ENCODE data around the gene SLU7. TPM values are rescaled to one million over a fixed set of nuclear protein-coding genes. Genes with fewer than 3 reads are reported as not detected.

Gene SLU7
- total RNA-seq, result 29.3 and 47.0 TPM in 2 replicates

GRCh38 chr5:160418561-160419457 lies at the start of gene SLU7:
Gene SLU7, minus strand, starts transcription at chr5:160419081. Its CDS starts 3,787 bp downstream, at chr5:160415294.

DNA sequence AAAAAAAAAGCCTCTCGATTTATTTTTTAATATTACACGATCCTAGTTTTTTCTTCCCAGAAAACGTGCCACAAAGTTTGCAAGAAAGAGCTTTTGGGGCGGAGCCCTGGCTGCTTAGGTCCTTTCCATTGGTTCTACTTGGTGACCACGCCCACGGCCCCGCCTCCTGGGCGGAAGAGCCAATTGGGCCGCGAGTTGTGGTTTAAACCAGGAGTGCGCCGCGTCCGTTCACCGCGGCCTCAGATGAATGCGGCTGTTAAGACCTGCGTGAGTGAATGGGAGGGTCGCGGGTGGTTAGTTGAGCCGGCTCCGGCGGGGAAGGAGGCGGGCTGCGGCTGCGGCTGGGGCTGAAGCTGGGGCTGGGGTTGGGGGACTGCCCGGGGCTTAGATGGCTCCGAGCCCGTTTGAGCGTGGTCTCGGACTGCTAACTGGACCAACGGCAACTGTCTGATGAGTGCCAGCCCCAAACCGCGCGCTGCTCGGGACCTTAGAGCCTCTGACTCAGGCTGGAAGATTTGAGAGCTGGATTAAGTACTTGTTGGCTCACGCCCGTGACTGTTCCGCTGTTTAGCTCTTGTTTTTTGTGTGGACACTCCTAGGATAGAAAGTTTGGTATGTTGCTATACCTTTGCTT lies 2.9 kb upstream of the SLU7 start, which contains the start of gene PTTG1:
TSS of gene PTTG1 (plus strand) at position 231 of the 634 bp plus-strand sequence. CDS start 458 bp downstream, outside the sequence.

DNA sequence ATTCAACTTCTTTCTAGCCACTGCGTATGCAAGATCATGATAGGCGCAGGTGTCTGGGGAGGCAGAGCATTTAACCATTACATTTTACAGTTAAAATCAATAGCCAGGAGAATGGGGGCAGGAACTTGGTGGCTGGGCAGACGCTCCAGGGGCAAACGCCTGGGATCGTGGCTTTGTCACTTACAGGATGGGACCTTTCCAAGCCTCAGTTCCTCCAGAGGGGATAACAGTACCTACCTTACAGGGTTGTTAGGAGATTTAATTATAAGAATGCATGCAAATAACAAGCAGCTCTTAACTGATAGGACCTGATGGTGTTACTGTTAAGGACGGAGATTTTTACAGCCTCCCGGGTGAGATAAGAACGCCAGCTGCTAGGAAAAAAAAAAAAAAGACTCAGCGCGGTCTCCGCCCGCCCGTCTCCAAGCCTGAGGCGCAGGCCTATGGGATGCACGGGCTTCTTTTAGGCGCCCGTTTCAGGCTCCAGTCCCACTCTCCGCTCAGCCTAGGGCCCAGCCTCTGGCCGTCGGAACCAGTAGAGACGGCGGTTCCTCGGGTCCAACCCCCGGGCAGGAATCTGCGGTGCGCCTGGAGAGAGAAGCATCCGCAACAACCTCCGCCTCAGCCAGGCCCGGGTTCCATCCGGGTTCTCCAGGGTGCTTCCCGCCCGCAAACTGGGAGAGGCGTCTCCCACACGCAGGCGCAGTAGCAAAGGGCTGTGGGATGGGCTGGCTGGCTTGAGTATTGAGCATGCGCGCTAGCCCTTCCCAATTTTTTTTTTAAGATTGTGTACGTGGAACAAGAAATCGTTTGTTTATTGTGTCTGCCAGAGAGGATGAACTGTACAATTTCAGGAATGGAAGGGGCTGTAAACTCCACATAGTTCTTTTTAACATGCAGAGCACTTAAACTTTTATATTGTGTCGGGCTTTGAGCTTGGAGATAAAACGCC lies 19.2 kb downstream of the SLU7 start, which contains the start of gene FAM200C:
TSS of gene FAM200C (minus strand) at position 653 of the 952 bp plus-strand sequence. CDS start 4,564 bp downstream, outside the sequence.

DNA sequence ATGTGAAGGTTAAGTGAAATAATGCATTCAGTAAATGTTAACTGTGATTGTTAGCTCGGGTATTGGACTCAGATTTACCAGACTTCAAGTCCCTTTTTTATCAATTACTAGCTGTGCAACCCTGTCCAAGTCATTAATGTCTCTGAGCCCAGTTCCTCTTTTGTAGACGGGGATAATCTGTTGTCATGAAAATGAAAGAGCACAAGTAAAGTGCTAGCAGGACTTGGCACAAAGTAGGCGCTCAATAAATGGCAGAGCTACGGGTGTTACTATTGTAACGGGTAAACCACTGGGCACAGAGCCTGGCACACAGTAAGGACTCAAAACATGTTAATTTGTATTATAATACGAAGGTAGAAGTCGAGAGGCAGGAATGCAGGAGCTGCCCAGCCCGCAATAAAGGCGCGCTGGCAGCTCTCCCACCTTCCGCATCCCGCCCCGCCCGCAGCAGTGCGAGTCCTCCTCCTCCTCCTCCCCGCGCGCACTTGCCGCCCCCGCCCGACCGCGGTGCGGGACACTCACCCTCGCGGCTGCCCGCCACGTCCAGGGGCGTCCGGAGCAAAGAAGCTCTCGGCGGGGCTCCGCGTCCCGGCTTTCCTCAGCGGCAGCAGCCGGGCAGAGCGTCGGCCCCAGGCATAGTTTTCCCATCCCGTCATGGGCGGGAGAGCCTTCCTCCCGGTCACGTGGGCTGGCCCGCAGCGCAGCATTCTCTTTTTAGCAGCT lies 48.7 kb downstream of the SLU7 start, which contains the start of gene C1QTNF2:
TSS of gene C1QTNF2 (minus strand) at position 637 of the 723 bp plus-strand sequence. CDS start 15,615 bp downstream, outside the sequence.

Other genes with a start within 250 kb of the SLU7 start
- not detected in 2 replicates for gene FABP6, start 189.6 kb downstream of the SLU7 start, total RNA-seq
- 0.06 and 0.39 TPM in 2 replicates for gene CCNJL, start 106.5 kb downstream of the SLU7 start, total RNA-seq
- gene C1QTNF2, start 48.5 kb downstream of the SLU7 start, total RNA-seq, result not detected in 2 replicates
- 2.4 and 3.2 TPM in 2 replicates for gene FAM200C, start 19.0 kb downstream of the SLU7 start, total RNA-seq
- gene PTTG1, start 2.8 kb upstream of the SLU7 start, total RNA-seq, result 13.2 and 38.9 TPM in 2 replicates

Measured in cardiac ventricle fibroblast (primary cell).